Neuron (in vitro differentiated cells): ENCODE data around the gene ZSWIM2.
"Not testable (repeated sequence)": the region's sequence is repeated elsewhere in the genome, so short reads cannot be mapped to it uniquely, and the experiment has no call there.

Experiments used
- H2AFZ ChIP-seq: one replicate; pipeline ENCODE4 v1.6.1; 2013; ENCODE audit warnings: low read depth, mild to moderate bottlenecking, inconsistent platforms, low read length, moderate library complexity
- H3K27me3 ChIP-seq: one replicate; pipeline ENCODE4 v1.6.1; 2013; ENCODE audit warnings: low read length; ENCODE audit not compliant: insufficient read depth
- H3K36me3 ChIP-seq: one replicate; pipeline ENCODE4 v1.6.1; 2013; ENCODE audit warnings: low read length; ENCODE audit not compliant: insufficient read depth
- H3K4me1 ChIP-seq: one replicate; pipeline ENCODE4 v1.6.1; 2013; ENCODE audit warnings: low read length; ENCODE audit not compliant: insufficient read depth
- H3K4me3 ChIP-seq: 2 replicates; pipeline ENCODE4 v1.5.1; 2013; ENCODE audit warnings: mild to moderate bottlenecking, low read length, moderate library complexity
- H3K9me3 ChIP-seq: one replicate; pipeline ENCODE4 v1.6.1; 2013; ENCODE audit warnings: low read length

The ZSWIM2 gene

GRCh38 chr2:186848873-186849578 lies at the start of gene ZSWIM2:
ZSWIM2 (minus strand) TSS chr2:186849170; CDS start chr2:186849130, 40 bp downstream.
- H3K4me3 ChIP-seq: peak within 1 kb of the TSS; percentile 42
- peaks cover 13% of the 10 kb centered on the region for H3K4me1 ChIP-seq
- peak within 1 kb of the TSS; percentile 71 for H2AFZ ChIP-seq
- H3K9me3 ChIP-seq: no peaks in the 10 kb centered on the region
- H3K36me3 ChIP-seq: no peaks in the 10 kb centered on the region
- H3K27me3 ChIP-seq: no peaks in the 10 kb centered on the region

GRCh38 chr2:186896220-186896619 lies 47.2 kb upstream of the ZSWIM2 start:
- not testable (repeated sequence) for H3K9me3 ChIP-seq, H3K4me3 ChIP-seq, H3K4me1 ChIP-seq, H3K36me3 ChIP-seq, H2AFZ ChIP-seq, H3K27me3 ChIP-seq

GRCh38 chr2:186895451-186895850 lies 46.5 kb upstream of the ZSWIM2 start:
- Histone ChIP-seq H3K27me3 (no peaks in the 10 kb centered on the region), H3K4me3 (no peak overlapping the region), H2AFZ (no peak overlapping the region), H3K36me3 (no peaks in the 10 kb centered on the region), H3K4me1 (no peaks in the 10 kb centered on the region), H3K9me3 (no peaks in the 10 kb centered on the region)

GRCh38 chr2:186894478-186894877 lies 45.5 kb upstream of the ZSWIM2 start:
- Histone ChIP-seq H3K4me3 (no peak overlapping the region), H3K9me3 (no peaks in the 10 kb centered on the region), H2AFZ (peak overlapping the region; percentile 46), H3K36me3 (no peaks in the 10 kb centered on the region), H3K27me3 (no peaks in the 10 kb centered on the region), H3K4me1 (no peaks in the 10 kb centered on the region)

- Histone ChIP-seq H3K4me1 (no peaks in the 10 kb centered on the region), H2AFZ (no peak overlapping the region), H3K4me3 (no peak overlapping the region)
Measured at GRCh38 chr2:186892821-186893220, 43.9 kb upstream of the ZSWIM2 start.

GRCh38 chr2:186891185-186891621 lies 42.2 kb upstream of the ZSWIM2 start:
- H2AFZ ChIP-seq: no peak overlapping the region
- no peaks in the 10 kb centered on the region for H3K4me1 ChIP-seq
- H3K4me3 ChIP-seq: no peak overlapping the region
- no peaks in the 10 kb centered on the region for H3K36me3 ChIP-seq
- H3K9me3 ChIP-seq: no peaks in the 10 kb centered on the region
- H3K27me3 ChIP-seq: no peaks in the 10 kb centered on the region

More at GRCh38 chr2:186892821-186893220, 43.9 kb upstream of the ZSWIM2 start:
- no peaks in the 10 kb centered on the region for H3K27me3 ChIP-seq
- H3K36me3 ChIP-seq: no peaks in the 10 kb centered on the region
- no peaks in the 10 kb centered on the region for H3K9me3 ChIP-seq

GRCh38 chr2:186889101-186889879 lies 40.3 kb upstream of the ZSWIM2 start:
- Histone ChIP-seq H3K9me3 (no peaks in the 10 kb centered on the region), H3K4me1 (peaks cover 9% of the 10 kb centered on the region), H3K27me3 (no peaks in the 10 kb centered on the region), H2AFZ (no peak overlapping the region), H3K4me3 (no peak overlapping the region), H3K36me3 (no peaks in the 10 kb centered on the region)

- Histone ChIP-seq H3K9me3 (no peaks in the 10 kb centered on the region), H3K36me3 (no peaks in the 10 kb centered on the region), H3K4me1 (peaks cover 17% of the 10 kb centered on the region), H2AFZ (no peak overlapping the region), H3K4me3 (no peak overlapping the region), H3K27me3 (no peaks in the 10 kb centered on the region)
Measured at GRCh38 chr2:186887107-186888090, 38.4 kb upstream of the ZSWIM2 start.

- Histone ChIP-seq H3K4me3 (no peak overlapping the region), H3K4me1 (peaks cover 17% of the 10 kb centered on the region), H2AFZ (no peak overlapping the region), H3K9me3 (no peaks in the 10 kb centered on the region), H3K27me3 (no peaks in the 10 kb centered on the region), H3K36me3 (no peaks in the 10 kb centered on the region)
Measured at GRCh38 chr2:186884587-186884986, 35.6 kb upstream of the ZSWIM2 start.

- Histone ChIP-seq H3K4me3 (no peak overlapping the region), H2AFZ (no peak overlapping the region), H3K27me3 (no peaks in the 10 kb centered on the region)
Measured at GRCh38 chr2:186883666-186884065, 34.7 kb upstream of the ZSWIM2 start.

GRCh38 chr2:186882511-186883071 lies 33.6 kb upstream of the ZSWIM2 start:
- Histone ChIP-seq H3K4me1 (peaks cover 17% of the 10 kb centered on the region), H3K9me3 (no peaks in the 10 kb centered on the region), H2AFZ (no peak overlapping the region), H3K4me3 (no peak overlapping the region), H3K36me3 (no peaks in the 10 kb centered on the region), H3K27me3 (no peaks in the 10 kb centered on the region)

More at GRCh38 chr2:186883666-186884065, 34.7 kb upstream of the ZSWIM2 start:
- no peaks in the 10 kb centered on the region for H3K36me3 ChIP-seq
- H3K4me1 ChIP-seq: peaks cover 17% of the 10 kb centered on the region
- no peaks in the 10 kb centered on the region for H3K9me3 ChIP-seq

GRCh38 chr2:186881660-186882059 lies 32.7 kb upstream of the ZSWIM2 start:
- no peaks in the 10 kb centered on the region for H3K36me3 ChIP-seq

More at GRCh38 chr2:186881660-186882059, 32.7 kb upstream of the ZSWIM2 start:
- H2AFZ ChIP-seq: no peak overlapping the region
- H3K27me3 ChIP-seq: no peaks in the 10 kb centered on the region
- no peaks in the 10 kb centered on the region for H3K9me3 ChIP-seq
- peaks cover 17% of the 10 kb centered on the region for H3K4me1 ChIP-seq
- no peak overlapping the region for H3K4me3 ChIP-seq
